COR-L47 (cell line): ENCODE measurements around the gene EFCC1.
A peak's percentile ranks its signal among the peaks of the same experiment; 100 is the strongest.

Experiments
- DNase-seq: peaks from one replicate; lab custom pipeline; 2025; lab: John Stamatoyannopoulos, UW

EFCC1 gene, protein sequence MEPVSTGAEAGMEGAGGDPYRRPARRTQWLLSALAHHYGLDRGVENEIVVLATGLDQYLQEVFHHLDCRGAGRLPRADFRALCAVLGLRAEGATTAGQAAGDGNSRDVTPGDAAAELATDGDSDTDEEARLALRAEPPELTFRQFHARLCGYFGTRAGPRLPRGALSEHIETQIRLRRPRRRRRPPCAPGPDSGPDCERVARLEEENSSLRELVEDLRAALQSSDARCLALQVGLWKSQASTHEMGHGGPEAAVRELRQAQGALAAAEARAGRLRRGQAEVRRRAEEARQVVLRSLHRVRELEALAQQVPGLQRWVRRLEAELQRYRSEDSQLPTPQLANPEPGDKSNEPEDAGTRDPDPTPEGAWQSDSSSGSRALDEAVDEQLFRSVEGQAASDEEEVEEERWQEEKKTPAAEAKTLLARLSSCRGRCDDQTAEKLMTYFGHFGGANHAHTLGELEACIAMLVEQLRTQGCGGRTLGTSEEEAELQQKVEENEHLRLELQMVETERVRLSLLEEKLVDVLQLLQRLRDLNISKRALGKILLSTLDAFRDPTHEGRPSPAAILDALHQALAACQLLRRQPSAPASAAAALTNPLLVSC

DNA sequence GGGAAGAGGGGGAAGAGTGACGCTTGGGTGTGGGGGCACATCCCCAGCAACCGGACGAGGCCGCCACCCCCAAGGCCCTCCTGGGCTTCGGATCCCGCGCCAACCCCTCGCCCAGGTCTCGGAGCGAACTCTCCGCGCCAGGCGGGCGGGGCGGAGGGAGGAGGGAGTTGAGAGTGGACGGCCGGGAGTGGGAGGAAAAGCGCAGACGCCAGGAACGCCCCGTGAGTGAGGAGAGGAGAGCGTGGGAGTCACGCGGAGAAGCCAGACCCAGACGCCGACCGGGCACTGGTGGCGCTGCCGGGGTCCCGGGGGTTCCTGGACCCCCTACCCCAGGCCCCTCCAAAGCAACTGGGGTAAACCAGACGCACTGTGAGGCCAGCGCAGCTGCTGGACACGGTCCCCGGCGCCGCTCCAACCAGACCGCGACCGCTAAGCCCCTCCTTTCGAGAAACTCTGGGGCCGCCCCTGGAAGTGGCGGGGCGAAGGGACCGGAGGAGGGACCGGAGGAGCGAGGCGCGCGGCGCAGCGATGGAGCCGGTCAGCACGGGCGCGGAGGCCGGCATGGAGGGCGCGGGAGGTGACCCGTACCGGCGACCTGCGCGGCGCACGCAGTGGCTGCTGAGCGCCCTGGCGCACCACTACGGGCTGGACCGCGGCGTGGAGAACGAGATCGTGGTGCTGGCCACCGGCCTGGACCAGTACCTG lies at the start of gene EFCC1:
Gene EFCC1 (plus strand): TSS at position 204 of the 705 bp plus-strand sequence. CDS start 325 bp downstream, at position 529.
- DNase-seq, result peak; percentile 43

DNA sequence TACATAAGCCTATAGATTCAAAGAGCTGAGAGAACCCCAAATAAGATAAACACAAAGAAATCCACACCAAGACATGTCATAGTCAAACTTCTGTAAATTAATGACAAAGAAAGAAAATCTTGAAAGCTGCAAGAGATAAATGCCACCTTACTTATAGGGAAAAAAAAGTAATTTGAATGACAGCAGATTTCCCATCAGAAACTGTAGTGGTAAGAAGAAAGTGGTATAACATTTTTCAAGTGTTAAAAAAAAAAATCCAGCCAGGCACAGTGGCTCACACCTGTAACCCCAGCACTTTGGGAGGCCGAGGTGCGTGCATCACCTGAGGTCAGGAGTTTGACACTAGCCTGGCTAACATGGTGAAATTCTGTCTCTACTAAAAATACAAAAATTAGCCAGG lies 44.7 kb upstream of the EFCC1 start:
- DNase-seq, result no peak

DNA sequence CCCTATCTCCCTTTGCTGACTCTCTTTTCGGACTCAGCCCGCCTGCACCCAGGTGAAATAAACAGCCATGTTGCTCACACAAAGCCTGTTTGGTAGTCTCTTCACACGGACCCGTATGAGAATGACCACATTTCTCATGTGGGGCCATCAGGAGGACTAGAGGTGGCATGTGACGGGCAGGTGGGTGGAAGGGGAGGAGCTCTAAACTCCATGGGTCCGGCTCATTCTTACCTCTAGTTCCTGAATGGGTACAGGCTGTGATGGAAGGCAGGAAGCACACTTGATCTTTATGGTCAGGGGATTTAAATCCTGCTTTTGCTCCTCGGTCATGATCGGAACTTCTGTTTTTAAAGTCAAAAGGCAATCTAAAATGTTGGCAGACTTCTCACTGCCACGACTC lies 35.8 kb upstream of the EFCC1 start:
- no peak for DNase-seq

DNA sequence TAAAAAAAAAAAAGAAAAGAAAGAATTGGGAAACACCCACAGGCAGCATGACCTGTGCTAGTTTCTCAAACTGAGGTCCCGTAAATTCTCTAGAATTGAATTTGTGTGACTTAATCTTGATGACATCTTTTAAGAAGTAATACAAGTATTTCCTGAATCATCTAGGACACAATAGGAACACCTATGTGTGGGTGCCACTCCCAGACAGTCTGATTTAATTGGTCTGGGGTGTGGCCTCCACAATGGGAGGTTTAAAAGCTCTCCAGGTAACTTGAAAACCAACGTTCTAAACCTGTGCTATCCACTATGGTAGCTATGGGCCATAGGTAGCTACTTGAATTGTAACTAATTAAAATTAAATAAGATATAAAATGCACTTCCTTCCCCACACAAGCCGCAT lies 35.3 kb upstream of the EFCC1 start:
- no peak for DNase-seq

DNA sequence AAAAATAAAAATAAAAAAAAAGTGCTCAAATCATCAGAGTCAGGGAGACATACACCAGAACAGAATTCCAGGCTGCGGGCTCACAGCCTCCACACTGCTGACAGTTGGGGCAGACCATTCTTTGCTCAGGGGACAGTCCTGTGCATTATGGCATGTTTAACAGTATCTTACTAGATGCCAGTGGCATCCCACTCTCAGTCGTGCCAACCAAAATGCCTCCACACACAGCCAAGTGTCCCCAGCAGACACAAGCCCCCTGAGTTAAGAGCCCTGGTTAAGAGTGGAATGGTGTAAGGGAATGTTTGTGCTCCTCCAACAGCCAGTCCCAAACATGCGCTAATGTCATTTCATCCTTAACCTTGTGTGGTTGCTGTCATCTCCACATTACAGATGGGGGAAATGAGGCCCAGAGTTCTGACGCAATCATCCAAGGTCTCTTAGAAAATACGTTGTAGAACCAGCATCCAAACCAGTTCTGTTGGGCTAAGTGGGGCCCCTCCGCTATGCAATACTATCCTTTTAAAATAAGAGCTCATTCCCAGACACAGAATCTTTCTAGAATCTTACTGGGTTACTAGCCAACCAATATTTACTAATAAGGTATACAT lies 33.3 kb upstream of the EFCC1 start:
- no peak for DNase-seq

DNA sequence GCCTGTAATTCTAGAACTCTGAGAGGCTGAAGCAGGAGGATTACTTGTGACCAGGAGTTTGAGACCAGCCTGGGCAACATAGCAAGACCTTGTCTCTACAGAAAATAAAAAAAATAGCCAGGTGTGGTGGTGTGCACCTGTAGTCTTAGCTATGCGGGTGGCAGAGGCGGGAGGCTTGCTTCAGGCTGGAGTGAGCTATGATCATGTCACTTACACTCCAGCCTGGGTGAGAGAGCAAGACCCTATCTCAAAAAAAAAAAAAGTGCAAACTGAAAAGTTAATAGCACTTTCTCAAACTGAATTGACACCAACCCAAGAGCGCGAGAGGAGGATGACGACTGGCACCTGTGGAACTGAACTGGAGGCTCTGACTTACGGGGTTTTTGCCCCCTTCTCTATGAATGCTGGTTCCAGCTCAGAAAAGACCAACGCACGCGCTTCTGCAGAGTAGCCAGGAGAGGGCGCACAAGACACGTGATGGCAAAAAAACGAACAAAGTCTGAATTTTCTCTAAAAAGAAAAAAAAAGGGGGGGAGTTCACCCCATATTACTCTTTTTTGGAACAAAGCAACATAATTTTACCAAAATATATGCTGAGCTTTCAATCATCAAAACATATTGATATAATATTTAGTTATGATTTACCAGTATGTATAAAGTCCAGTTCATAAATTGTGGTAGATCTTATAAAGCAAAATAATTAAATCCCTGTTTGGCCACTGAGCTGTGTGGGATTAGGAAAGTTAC lies 30.9 kb upstream of the EFCC1 start:
- DNase-seq, result peak; percentile 42

DNA sequence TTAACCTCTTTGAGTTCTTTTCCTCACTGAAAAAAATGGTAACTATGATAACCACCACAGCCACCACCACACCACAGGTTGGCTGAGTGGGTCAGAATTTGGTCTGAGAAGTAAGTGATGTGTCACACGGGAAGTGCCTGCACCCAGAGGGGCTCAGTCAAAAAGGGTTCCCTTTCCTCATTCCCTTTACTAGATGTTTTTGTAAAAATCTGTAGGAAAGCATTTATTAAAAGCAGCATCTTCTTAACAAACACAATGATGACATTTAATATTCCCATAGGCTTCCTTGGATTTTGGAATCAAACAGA lies 30.4 kb upstream of the EFCC1 start:
- DNase-seq, result no peak

DNA sequence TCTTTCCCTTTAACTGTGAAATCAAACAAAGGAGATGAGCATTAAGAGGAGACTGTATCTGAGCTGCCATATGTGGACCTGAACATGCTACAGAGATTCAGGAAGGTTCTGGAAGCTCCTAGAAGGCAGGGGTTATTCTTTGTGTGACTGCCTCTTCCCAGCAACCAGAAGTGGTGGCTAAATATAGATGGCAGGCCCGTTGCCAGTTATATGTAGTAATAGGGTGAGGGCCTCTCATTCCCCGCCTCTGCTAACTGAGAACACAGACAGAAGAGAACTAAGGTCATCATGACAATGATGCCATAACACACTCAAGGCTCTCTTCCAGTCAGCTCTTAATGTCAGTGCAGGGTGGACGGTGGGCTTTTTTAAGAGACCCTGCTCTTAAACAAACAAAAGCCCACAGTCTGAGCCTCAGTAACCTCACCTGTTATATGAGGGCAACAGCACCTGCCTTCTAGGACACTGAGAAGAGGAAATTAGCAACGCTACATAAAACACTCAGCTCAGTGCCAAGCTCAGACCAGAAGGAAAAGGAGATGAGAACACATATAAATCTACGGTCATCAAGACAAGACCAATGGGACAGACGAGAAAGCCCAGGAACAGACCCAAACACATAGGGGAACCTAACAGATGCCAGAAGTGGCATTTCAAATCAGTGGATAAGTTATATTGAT lies 29.5 kb upstream of the EFCC1 start:
- no peak for DNase-seq

DNA sequence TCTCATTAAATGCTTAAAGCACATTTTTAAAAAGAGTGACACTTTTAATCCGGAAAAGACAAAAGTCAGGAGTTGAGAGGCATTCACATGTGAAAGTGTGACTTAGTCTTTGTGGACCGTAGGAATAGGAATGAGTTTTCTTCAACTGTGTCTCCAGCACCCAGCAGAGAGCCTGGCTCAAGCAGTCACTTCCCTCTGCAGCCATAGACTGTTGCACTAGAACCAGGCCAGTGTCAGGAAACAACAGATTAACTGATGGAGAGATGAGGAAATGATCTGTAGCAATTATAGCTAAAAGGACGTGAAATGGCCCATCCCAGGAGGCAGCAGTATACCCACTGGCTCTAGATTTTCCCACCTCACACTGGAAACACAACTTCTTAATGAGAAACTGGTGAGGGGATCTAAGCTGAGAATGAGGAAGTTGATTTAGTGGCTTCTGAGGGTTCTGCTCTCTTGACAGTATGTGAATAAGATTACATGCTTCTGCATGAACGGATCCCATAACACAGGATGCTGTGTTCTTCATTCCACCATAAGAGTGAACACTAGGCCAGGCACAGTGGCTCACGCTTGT lies 27.0 kb upstream of the EFCC1 start:
- no peak for DNase-seq

DNA sequence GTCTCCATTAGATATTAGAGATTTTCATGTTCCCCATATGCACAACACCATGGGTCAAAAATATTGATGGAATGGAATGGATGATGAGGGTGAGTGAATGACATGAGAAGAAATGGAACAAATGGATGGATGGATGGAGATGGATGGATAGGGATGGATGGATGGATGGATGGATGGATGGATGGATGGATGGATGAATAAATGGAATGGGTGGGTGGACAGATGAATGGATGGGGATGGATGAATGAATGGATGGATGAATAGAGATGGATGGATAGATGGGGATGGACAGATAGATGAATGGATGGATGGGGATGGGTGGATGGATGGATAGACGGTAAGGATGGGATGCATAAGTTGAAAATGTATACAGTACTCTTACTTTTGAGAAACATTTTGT lies 25.8 kb upstream of the EFCC1 start:
- no peak for DNase-seq

DNA sequence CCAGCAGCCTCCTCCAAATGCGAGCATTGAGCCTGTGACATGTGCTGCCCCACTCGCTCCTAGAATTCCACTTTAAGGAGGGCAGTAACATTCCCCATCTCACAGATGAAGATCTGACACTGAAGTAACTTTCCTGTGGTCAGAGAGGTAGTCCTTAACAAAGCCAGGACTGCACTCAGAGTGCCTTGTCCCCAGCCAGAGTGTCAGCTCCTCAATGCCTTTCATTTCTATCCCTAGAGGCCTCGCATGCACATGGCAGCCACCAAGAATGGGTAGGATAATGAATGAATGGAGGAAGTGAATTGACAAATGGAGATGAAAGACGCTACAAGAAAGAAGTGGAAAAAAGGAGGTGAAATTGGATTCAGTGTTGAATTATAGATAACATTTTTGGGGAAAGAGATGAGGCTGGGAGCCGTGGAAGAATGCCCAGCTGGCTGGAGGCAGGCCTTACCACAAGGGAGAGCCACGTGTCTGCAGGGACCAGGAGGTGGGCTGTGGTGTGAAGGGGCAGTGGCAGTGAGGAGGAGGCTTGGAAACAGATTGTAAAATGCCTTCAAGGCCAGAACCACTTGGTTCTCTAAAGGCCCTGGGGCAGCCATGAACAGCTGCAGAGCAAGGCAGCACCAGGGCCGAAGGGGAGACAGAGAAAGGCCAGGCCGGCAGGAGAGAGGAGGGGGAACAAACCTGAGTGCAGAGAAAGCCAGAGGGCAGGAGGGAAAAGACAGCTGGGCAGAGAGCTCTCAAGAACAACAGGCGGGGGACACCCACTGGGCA lies 17.6 kb upstream of the EFCC1 start:
- no peak for DNase-seq

DNA sequence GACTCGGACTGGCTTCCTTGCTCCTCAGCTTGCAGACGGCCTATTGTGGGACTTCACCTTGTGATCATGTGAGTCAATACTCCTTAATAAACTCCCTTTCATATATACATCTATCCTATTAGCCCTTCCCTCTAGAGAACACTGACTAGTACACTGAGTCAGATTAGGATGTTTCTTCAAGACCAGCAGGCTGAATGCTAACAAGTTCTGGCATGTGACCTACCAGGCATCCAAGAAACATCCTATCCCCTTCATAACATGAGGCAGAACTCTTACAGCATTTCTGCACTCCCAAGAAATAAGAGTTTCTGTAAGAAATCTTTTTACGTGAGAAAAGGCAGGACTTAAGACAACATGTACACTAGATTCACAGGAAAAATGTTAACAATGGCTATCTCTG lies 16.5 kb upstream of the EFCC1 start:
- DNase-seq, result no peak

DNA sequence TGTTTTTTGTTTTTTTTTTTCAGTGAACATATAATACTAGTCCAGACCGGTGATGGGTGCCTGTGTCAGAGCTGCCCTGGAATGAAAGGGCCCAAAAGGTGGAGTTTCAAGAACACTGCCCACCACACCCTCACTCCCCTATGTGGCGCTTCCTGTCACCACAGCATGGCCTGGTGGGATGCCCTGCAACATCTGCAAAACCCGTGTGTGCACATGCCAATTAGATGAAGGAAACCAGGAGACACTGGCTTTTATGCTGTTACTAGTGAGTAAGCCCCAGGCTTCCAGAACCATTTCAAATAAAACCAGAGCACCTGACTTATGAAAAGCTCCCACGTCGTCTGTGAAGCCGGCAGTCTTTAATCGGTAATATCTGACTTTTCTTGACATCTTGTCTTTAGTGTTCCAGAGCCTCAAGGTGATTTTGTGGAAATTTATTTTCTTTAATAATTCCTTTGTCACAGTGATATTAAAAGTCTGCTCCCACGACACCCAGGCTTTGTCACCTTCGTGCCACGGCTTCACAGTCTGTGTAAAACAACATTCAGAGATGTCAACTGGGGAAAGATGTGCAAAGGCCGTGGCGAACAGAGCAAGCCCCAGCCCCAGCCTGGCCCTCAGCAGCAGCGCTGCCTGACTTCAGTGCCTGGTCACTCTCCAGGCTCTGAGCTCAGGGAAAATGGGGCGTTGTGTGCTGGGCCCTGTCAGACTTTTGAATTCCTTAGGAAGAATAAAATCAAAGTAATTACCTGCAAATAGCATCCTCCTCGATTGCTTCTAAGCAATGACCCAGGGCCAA lies 13.6 kb upstream of the EFCC1 start:
- DNase-seq, result no peak

DNA sequence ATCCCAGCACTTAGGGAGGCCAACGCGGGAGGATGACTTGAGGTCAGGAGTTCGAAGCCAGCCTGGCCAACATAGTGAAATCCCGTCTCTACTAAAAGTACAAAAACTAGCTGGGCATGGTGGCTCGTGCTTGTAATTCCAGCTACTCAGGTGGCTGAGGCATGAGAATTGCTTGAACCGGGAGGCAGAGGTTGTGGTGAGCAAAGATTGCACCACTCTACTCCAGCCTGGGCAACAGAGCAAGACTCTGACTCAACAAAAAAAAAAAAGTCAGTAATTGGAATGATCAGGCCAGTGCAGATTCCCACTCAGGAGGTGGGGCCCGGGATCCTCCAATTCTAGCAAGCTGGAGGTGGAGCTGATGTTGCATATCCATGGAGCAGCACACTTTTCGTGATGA lies 12.8 kb upstream of the EFCC1 start:
- DNase-seq, result no peak

DNA sequence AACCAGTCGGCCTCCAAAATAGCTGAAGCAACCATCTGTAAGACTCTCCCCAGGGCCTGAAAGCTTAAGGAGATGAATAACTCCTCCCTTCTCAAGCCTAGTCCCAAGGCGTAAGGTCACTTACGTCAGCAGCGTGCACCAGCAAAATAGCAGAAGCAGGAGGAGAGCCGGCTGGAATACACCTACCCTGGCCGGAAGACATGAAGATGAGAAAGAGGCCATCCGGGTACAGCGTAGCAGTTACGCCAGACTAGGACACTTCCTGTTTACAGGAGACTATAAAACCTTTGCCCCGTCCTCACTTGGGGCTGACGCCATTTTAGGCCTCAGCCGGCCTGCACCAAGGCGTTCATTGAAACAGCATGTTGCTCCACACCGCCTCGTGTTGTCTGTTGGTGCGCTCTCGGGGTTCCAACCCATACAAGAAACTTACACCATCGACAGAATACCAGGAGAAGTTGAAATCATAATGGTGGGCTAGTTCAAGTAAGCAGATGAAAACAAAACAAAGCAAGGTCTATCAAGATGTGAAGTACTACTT lies 9.7 kb upstream of the EFCC1 start:
- DNase-seq, result no peak

DNA sequence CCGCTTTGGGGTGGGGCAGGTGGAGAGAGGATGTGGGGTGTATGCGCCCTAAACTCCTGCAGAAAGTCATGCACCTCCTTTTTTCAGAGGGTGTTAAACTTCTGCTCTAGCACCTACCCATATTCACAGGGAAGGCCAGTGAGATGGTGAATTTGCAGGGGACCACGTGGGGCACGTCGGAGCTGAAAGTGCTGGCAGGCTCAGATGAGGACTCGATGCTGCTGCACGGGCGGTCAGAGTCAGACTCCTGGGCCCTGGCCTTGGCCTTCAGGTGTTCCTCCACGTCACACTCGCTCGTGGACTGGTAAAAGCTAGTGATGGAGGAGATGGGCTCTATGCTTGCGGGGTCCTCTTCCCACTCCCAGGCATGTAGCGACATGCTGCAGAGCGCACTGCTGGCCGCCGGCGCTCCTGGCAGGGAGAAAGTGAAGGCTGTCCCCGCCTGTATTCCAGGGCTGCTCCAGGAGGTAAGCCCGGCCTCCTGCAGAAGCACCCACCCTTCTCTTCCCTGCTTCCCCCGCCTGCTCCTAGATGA lies 8.1 kb upstream of the EFCC1 start:
- DNase-seq, result peak; percentile 67

DNA sequence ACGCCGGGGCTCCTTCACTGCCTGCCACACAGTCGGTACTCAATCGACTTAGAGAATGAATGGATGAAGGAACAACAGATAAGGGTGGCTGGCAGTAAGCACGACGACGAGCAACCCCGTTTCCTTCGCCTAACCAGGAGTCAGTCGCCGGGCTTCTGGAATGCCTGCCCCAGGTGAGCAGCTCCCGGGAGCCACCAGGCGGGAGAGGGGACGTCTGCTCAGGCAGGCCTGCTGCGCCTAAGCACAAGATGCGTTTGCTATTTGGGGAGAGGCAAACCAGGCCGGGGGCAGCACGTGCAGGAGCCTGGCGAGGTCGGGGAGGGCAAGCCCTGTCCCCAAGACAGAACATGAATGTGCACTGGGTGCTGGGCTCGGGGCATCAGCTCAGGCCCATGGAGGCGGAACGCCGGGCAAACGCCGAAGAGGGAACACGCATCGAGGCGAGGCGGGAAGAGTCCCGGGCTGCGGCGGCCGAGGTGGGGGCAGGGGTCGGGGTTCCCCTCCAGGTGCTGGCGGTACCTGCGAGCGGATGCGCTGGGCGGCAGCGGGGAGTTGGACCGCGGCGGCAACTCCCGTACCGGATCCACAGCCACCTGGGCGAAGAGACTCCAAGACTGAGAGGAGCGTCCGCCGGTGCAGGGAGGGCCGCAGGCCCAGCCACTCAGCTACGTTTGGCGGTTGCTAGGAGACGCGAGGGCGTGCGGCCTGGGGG lies 7.5 kb upstream of the EFCC1 start, which contains the start of gene CFAP92:
Gene CFAP92 (minus strand): TSS at position 616 of the 712 bp plus-strand sequence. CDS start 772 bp downstream, outside the sequence.
- peak; percentile 93 for DNase-seq

DNA sequence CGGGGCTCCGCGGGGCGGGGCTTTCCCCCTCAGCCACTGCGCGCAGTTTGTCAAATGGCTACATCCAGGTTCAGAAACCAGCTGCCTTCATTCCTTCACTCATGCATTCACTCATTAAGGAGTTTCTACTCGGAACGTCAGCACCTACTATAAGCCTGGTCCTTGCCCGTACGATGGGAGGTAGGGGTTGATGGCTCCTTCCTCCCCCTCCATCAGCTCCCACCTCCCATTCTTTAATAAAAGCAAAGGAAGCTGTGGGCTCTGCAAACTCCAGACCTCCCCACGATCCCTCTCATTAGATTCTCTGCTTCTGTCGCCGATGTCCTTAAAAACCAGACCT lies 7.0 kb upstream of the EFCC1 start:
- DNase-seq, result no peak
